ENCODE data around the gene ATXN1.

GRCh38 chr6:16494793-16495192 is 266.5 kb downstream of the ATXN1 start:
- no peak for TF ChIP-seq CTCF (IDR thresholded peaks at IDR 0.05)
- no peak for TF ChIP-seq POLR2AphosphoS5 (IDR thresholded peaks at IDR 0.05)
